NAMALWA (cell line): ENCODE data around the gene CDADC1.

Source experiments
- DNase-seq: peaks from one replicate; pipeline ENCODE4 v3.0.0-alpha.2; 2015; ENCODE audit warnings: low spot score

The CDADC1 gene

DNA sequence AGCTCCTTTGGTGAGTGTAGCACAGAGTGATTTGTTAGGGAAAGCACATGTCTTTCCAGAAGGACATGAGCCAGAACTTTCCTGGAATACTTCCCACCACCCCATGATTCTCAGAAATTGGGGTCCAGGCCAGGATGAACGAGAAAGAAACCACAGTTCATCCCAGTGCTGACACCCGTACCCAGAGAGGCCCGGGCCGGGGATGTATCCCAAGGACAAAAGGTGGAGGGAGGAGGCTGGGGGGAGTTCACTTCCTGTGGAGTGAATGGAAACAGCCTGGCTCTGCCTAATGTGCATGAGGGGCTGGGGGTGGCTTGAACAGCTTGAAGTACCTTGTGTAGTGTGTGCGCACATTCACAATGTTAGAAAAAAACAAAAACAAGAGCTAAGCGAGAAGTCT, 47.5 kb downstream of the CDADC1 start:
- no peak for DNase-seq

GRCh38 chr13:49296659-49297058, 48.9 kb downstream of the CDADC1 start:
- no peak for DNase-seq

GRCh38 chr13:49297338-49297737, 49.6 kb downstream of the CDADC1 start:
- no peak for DNase-seq

- DNase-seq: no peak
Measured at GRCh38 chr13:49298416-49298815, 50.7 kb downstream of the CDADC1 start.

- DNase-seq: no peak
Measured at GRCh38 chr13:49298903-49299605, 51.3 kb downstream of the CDADC1 start.

DNA sequence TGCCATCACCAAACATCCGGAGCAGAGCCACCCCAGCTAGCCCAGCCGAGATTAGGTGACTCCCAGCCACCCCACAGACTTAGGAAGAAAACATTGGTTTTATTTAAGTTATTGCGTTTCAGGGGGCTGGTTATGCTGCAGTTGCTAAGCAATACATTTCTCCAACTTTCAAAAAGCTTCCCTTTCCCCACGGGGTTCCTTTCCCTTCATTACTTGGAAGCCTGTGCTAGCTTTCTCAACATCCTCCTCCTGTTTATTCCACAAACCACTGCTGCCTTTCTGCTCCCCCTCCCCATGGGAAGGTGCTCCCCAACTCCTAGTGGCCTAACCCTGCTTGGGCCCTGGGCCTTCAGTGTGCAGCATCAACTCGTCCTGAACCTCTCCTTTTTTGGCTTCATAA, 52.6 kb downstream of the CDADC1 start:
- DNase-seq: no peak

DNA sequence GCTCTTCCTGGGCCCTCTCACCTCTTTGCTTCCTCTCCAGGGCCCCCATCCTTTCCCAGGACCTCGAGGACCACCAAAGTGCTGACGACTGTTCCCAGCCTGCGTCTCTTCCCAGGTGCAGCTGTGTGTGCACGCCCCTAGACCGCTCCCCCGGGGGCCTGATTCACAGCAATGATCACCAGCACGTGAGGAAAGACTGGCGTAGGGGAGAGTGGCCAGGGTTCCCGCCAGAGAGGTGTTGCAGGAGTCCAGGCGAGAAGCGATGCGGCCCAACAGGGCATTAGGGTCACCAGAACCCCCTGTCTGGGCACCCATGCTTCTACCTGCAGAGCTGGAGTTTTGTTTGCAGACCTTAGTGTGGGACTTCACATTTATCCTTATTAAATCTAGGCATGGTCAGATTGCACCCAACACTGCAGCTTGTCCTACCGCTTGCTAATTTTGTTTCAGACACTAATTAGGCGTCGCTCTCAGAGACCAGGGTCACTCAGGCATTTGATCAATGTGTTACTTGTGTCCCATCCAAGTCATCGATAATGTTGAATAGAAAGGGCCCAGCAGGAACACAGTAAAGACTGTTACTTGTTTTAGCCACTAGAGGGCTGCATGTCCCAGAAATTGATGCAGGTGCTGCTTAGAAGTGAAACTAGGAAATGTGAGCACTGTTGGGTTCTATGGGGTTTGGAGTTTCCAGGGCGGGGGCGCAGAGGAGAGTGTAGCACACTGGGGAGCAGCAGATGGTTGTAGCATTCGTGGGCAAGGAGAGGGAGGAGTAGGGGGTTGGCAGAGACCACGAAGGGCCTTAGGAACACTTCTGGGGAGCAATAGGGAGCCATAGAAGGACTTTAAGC, 53.2 kb downstream of the CDADC1 start:
- peak; percentile 90 for DNase-seq

DNA sequence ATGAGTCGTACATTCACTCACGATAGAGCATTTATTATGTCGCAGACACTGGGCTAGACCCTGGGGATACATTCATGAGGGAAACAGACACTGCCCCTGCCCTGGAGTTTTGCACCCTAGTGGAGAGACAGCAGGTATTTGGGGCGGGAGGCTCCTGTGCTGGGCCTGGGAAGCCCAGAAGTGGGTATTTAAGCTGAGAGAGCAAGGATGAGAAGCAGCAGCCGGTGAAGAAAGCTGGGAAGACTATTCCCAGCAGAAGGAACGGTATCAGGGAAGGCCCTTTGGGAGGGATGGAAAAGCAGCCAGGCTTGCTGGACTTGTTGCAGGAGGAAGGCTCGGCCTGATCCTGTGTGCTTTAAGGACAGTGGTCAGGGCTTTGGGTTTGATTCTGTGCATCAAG, 54.5 kb downstream of the CDADC1 start:
- no peak for DNase-seq

DNA sequence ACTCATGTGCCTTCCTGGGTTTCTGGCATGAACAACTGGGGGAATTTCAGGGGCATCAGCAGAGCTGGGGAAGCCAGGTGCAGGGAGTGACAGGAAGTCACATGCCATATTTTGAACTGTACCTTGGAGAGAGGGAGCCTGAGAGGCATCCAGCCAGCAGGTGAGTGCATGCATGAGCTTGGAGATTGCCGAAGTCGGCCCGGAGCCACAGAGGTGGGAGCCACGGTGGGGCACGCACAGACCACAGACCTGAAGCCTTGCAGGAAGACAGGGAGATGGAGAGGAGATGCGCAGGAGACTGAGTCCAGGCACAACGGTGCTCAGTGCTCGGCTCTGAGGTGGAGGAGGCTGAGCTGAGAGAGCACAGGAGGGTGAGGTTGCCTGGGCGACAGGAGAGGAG, 55.1 kb downstream of the CDADC1 start:
- no peak for DNase-seq

- no peak for DNase-seq
Measured at GRCh38 chr13:49303533-49304252, 56.0 kb downstream of the CDADC1 start.

GRCh38 chr13:49304356-49304755, 56.6 kb downstream of the CDADC1 start:
- DNase-seq: no peak

DNA sequence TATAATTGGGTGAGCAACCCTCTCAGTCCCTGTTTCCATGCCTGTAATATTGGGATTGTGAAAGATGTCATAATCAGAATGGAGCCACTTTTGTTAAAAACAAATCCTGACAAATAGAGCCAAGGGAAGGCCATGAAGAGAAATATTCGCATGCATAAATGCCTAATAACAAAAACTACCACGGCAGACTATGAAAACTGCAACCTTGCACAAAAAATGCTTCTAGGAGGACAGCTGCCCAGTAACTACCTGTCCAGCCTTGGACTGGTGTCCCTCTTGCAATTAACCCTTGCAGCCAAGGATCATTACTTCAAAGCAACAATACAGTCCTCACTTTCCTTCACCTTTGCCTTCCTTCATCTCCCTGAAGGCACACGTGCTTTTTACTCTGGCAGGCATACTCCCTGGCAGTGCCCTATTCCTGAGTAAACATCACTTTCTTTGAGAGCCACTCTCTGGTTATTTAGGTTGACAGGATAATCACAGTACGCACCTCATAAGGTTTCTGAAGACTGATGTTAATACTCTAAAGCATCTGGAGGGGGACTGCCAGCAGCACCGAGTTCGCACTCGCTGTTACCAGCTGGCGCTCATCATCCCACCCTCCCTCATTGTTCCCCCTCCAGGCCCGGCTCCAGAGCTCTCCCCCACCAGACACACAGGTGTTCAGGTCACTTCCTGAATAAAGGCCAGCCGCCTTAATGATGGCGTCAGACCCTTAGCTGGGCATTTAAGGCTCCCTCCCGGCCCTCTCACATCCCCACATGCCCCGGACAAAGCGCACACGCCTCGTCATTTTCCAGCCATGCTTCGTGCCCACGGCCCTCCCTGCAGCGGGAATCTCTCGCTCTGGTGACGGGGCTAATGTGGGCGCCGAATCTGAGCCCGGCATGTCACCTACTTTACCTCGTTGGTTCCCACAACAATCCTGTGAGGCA, 57.3 kb downstream of the CDADC1 start:
- no peak for DNase-seq

- peak; percentile 48 for DNase-seq
Measured at GRCh38 chr13:49305792-49306425, 58.2 kb downstream of the CDADC1 start.

- DNase-seq: no peak
Measured at GRCh38 chr13:49307365-49307764, 59.6 kb downstream of the CDADC1 start.

- DNase-seq: no peak
Measured at GRCh38 chr13:49308097-49308875, 60.6 kb downstream of the CDADC1 start.

DNA sequence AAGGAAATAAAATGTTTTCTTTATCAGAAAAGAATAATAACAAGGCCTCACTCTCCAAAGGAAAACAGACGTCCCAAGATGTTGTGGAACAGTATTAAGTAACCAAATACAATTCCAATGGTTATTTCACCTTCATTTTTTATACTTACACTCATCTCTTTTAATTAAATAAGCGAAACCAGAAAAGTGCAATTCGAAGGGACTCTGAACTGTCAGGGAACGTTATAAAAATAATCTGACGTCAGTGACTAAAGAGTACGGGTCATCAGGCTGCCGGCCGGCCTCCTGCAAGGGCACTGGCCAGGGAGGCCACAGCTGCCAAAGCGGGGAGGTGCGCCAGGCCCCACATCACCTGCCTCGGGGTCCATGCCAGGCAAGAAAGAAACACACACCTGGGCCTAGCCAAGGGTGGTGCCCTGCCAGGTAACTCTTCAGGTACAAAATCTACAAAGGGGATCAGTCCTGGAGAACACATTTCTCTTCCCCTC, 61.2 kb downstream of the CDADC1 start:
- DNase-seq: no peak

- no peak for DNase-seq
Measured at GRCh38 chr13:49310251-49310650, 62.5 kb downstream of the CDADC1 start.

GRCh38 chr13:49311816-49312215, 64.1 kb downstream of the CDADC1 start:
- DNase-seq: no peak

DNA sequence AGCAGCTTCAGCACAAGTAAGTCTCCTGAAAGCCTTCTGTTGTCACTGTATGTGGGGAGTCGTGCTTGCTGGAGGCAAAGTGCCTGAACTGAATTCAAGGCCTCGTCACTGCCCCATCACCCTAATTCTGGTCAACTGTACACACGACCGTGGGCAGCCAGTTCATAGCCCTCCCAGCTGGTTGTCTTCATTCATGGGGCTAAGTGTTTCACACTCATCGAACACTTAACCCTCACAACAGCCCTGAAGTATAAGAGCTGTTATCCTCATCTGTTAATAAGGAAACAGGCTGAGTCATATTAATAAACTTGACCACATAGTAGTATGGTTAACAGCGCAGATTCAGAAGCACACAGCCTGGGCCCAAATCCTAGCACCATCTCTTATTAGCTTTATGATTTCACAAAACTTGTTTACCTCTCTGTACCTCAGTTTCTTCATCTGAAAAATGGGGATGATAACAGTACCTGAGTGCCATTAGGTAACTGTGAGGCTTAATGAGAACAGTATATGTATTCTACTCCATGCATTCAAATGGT, 66.7 kb downstream of the CDADC1 start:
- DNase-seq: no peak

- DNase-seq: no peak
Measured at GRCh38 chr13:49315036-49315565, 67.4 kb downstream of the CDADC1 start.
